Tibial artery (tissue), 4 donors: ENCODE measurements around the gene TBX15.

ENCODE experiments used
- DNase-seq, 2 donors: peaks; one replicate each; pipeline ENCODE4 v3.0.0-alpha.2; 2019
- H3K27ac ChIP-seq, 2 donors: fragments of 200-600 bp; sonication (generic) in 1 of 2; 1 replicate in 1 of 2; 2 replicates in 1 of 2; pipeline ENCODE4 v1.5.1; 2018 to 2019; ENCODE audit warnings: mild to moderate bottlenecking in 1 of 2
- H3K27me3 ChIP-seq, 2 donors: fragments of 200-600 bp; sonication (generic) in 1 of 2; one replicate each; pipeline versions ENCODE4 v1.5.1 to v1.6.0; 2016 to 2019
- H3K36me3 ChIP-seq, 3 donors: fragments of 200-600 bp; sonication (generic) in 2 of 3; one replicate each; pipeline ENCODE4 v1.5.1; 2016 to 2019; ENCODE audit warnings: mild to moderate bottlenecking in 2 of 3
- H3K4me1 ChIP-seq, 4 donors: fragments of 200-600 bp; sonication (generic) in 2 of 4; 1 replicate in 3 of 4; 2 replicates in 1 of 4; pipeline ENCODE4 v1.5.1; 2016 to 2019
- H3K4me3 ChIP-seq, 2 donors: fragments of 200-600 bp; sonication (generic) in 1 of 2; 1 replicate in 1 of 2; 2 replicates in 1 of 2; pipeline ENCODE4 v1.5.1; 2018 to 2019; ENCODE audit warnings: mild to moderate bottlenecking in 2 of 2
- H3K9me3 ChIP-seq, 3 donors: fragments of 200-600 bp; sonication (generic) in 1 of 3; one replicate each; pipeline ENCODE4 v1.5.1; 2016 to 2019
- CTCF ChIP-seq, 2 experiments: fragments of 200-600 bp in 1 of 2; fragments of 450-650 bp in 1 of 2; IDR thresholded peaks; one replicate each; pipeline ENCODE4 v1.5.1; 2017 to 2019; ENCODE audit warnings: antibody characterized with exemption in 2 of 2, mild to moderate bottlenecking in 1 of 2, moderate library complexity in 1 of 2
- intact Hi-C: fragments of 100-400 bp; cut with DNase I; formaldehyde crosslinking; loops from one replicate; pipeline ENCODE4 v1.15.0; 2023; ENCODE audit warnings: low total_unique reads

TBX15 gene

GRCh38 chr1:118907466-118907865, 80.7 kb downstream of the TBX15 start:
- Histone ChIP-seq H3K27me3 (no peaks in the 10 kb centered on the region), H3K4me1 (peaks cover 0 to 15% (median 0%) of the 10 kb centered on the region in 4 donors), H3K9me3 (no peaks in the 10 kb centered on the region), H3K27ac (no peak overlapping the region), H3K36me3 (peaks cover 28 to 82% (median 35%) of the 10 kb centered on the region in 3 donors), H3K4me3 (no peak overlapping the region)
- no peak for TF ChIP-seq CTCF (IDR thresholded peaks at IDR 0.05)
- no peak for DNase-seq
- intact Hi-C loops, result no loop called here

GRCh38 chr1:118905671-118906070, 82.5 kb downstream of the TBX15 start:
- Histone ChIP-seq H3K27me3 (no peaks in the 10 kb centered on the region), H3K4me3 (no peak overlapping the region), H3K4me1 (peaks cover 0 to 15% (median 0%) of the 10 kb centered on the region in 4 donors), H3K36me3 (peaks cover 24 to 82% (median 32%) of the 10 kb centered on the region in 3 donors), H3K27ac (peak overlapping the region in 1 of 2 donors; percentile 29), H3K9me3 (no peaks in the 10 kb centered on the region)
- intact Hi-C loops, result no loop called here
- DNase-seq, result no peak
- no peak for TF ChIP-seq CTCF (IDR thresholded peaks at IDR 0.05)

GRCh38 chr1:118905196-118905595, 82.9 kb downstream of the TBX15 start:
- Histone ChIP-seq H3K27ac (peak overlapping the region in 1 of 2 donors; percentile 29), H3K27me3 (no peaks in the 10 kb centered on the region)
- no peak for TF ChIP-seq CTCF (IDR thresholded peaks at IDR 0.05)

GRCh38 chr1:118902711-118903191, 85.4 kb downstream of the TBX15 start:
- no peak for DNase-seq
- intact Hi-C loops, result no loop called here
- H3K4me3 ChIP-seq, result no peak overlapping the region
- H3K4me1 ChIP-seq, result peaks cover 0 to 15% (median 0%) of the 10 kb centered on the region in 4 donors
- no peaks in the 10 kb centered on the region for H3K9me3 ChIP-seq
- TF ChIP-seq CTCF (IDR thresholded peaks at IDR 0.05), result no peak
- no peaks in the 10 kb centered on the region for H3K27me3 ChIP-seq
- H3K27ac ChIP-seq, result no peak overlapping the region
- peaks cover 24 to 84% (median 44%) of the 10 kb centered on the region in 3 donors for H3K36me3 ChIP-seq

More at GRCh38 chr1:118905196-118905595, 82.9 kb downstream of the TBX15 start:
- DNase-seq, result peak; percentile 60 to 80
- intact Hi-C loops, result no loop called here
- peaks cover 0 to 15% (median 0%) of the 10 kb centered on the region in 4 donors for H3K4me1 ChIP-seq
- H3K9me3 ChIP-seq, result no peaks in the 10 kb centered on the region
- peaks cover 21 to 80% (median 29%) of the 10 kb centered on the region in 3 donors for H3K36me3 ChIP-seq
- no peak overlapping the region for H3K4me3 ChIP-seq

- Histone ChIP-seq H3K27me3 (no peaks in the 10 kb centered on the region), H3K36me3 (peaks cover 26 to 84% (median 48%) of the 10 kb centered on the region in 3 donors), H3K9me3 (no peaks in the 10 kb centered on the region), H3K4me1 (peaks cover 0 to 15% (median 0%) of the 10 kb centered on the region in 4 donors), H3K27ac (no peak overlapping the region), H3K4me3 (no peak overlapping the region)
- no peak for TF ChIP-seq CTCF (IDR thresholded peaks at IDR 0.05)
- intact Hi-C loops, result no loop called here
- DNase-seq, result no peak
These were observed 85.8 kb downstream of the TBX15 start for GRCh38 chr1:118902299-118902698.
